HepG2 (cell line): ENCODE data around the gene PAK1IP1. TPM values are rescaled to one million over a fixed set of nuclear protein-coding genes. Genes with fewer than 3 reads are reported as not detected.
"Not testable (repeated sequence)": the region's sequence is repeated elsewhere in the genome, so short reads cannot be mapped to it uniquely, and the experiment has no call there.

Source experiments
- ATAC-seq: fragments of 200-7000 bp; cut with Tn5 transposase; 3 replicates; pipeline ENCODE4 v1.9.1; 2020; ENCODE audit warnings: mild to moderate bottlenecking, moderate library complexity
- BruUV-seq: library from RNA; stranded (reverse); fragments of 400-500 nt; replicated peaks from 2 replicates; lab custom pipeline; 2021; lab: Mats Ljungman, UMichigan
- CTCF ChIA-PET: fragments of 300-600 bp; formaldehyde crosslinking; extraction: SDS; loops from one replicate; lab custom pipeline; 2021; ENCODE audit warnings: low total read pairs, inconsistent platforms, low intra/inter-chr PET ratio; lab: Yijun Ruan, JAX
- POLR2A ChIA-PET: fragments of 350-600 bp; sonication (Branson Sonifier 250); formaldehyde crosslinking; loops from one replicate; lab custom pipeline; 2020; ENCODE audit warnings: antibody characterized with exemption, inconsistent platforms; lab: Yijun Ruan, JAX
- DNase-seq: peaks from one replicate; pipeline ENCODE4 v3.0.0-alpha.2; 2015; ENCODE audit warnings: low spot score
- FAIRE-seq: peaks from 3 replicates; lab custom pipeline; 2011; peaks lifted over from hg19 to GRCh38; lab: Jason Lieb, UNC
- H2AFZ ChIP-seq: one replicate; pipeline ENCODE4 v1.6.1; 2011; ENCODE audit warnings: low read length, inconsistent platforms
- H3K27ac ChIP-seq: fragments of 300-600 bp; 3 replicates; pipeline ENCODE4 v1.8.0; 2011; ENCODE audit warnings: mixed run types, mild to moderate bottlenecking, mixed read lengths, low read length, inconsistent platforms; ENCODE audit not compliant: insufficient read depth; ENCODE audit errors: extremely low read length
- H3K27me3 ChIP-seq, 2 experiments: fragments of 200-600 bp in 1 of 2; 2 replicates in 1 of 2; 3 replicates in 1 of 2; pipeline versions ENCODE4 v1.6.0 to v1.8.0; 2011; ENCODE audit warnings: low read length in 2 of 2, mild to moderate bottlenecking in 2 of 2, moderate library complexity in 2 of 2, inconsistent platforms in 1 of 2; ENCODE audit not compliant: insufficient read depth in 2 of 2, control insufficient read depth in 1 of 2
- H3K36me3 ChIP-seq, 2 experiments: fragments of 200-600 bp in 1 of 2; replicated peaks in 1 of 2; 2 replicates in 1 of 2; 3 replicates in 1 of 2; pipeline versions ENCODE4 v1.5.1 to v1.8.0; 2011; ENCODE audit warnings: low read length in 2 of 2, inconsistent platforms in 1 of 2; ENCODE audit not compliant: insufficient read depth in 2 of 2, control insufficient read depth in 1 of 2
- H3K4me1 ChIP-seq: 2 replicates; pipeline ENCODE4 v1.5.1; 2012; ENCODE audit warnings: low read length, inconsistent platforms; ENCODE audit not compliant: insufficient read depth
- H3K4me2 ChIP-seq: 2 replicates; pipeline ENCODE4 v1.6.0; 2011; ENCODE audit warnings: low read depth, low read length, inconsistent platforms
- H3K4me3 ChIP-seq, 3 experiments: fragments of 200-600 bp in 1 of 3; sonication (generic), shearing (Covaris generic) in 1 of 3; replicated peaks in 1 of 3; 2 replicates each; pipeline ENCODE4 v1.5.1; 2011 to 2016; ENCODE audit warnings: low read length in 3 of 3, inconsistent platforms in 2 of 3, low read depth in 2 of 3, mild to moderate bottlenecking in 2 of 3, control low read depth in 1 of 3, mixed read lengths in 1 of 3; ENCODE audit not compliant: insufficient read depth in 1 of 3
- H3K79me2 ChIP-seq: one replicate; pipeline ENCODE4 v1.6.1; 2011; ENCODE audit warnings: low read length, inconsistent platforms; ENCODE audit not compliant: insufficient read depth
- H3K9ac ChIP-seq: 2 replicates; pipeline ENCODE4 v1.6.0; 2011; ENCODE audit warnings: mild to moderate bottlenecking, low read depth, low read length, inconsistent platforms; ENCODE audit not compliant: insufficient read depth
- H3K9me3 ChIP-seq: 2 replicates; pipeline ENCODE4 v1.5.1; 2012; ENCODE audit warnings: mild to moderate bottlenecking, low read length
- H4K20me1 ChIP-seq: 2 replicates; pipeline ENCODE4 v1.6.0; 2011; ENCODE audit warnings: inconsistent platforms, mild to moderate bottlenecking, low read length, moderate library complexity; ENCODE audit not compliant: insufficient read depth
- CEBPB ChIP-seq: IDR thresholded peaks from 2 replicates; pipeline ENCODE4 v1.6.1; 2011; ENCODE audit warnings: low read depth, low read length, improper control_type of control experiment, borderline replicate concordance
- CEBPG ChIP-seq: IDR thresholded peaks from 2 replicates; pipeline ENCODE4 v1.6.1; 2016
- GABPA ChIP-seq, 2 experiments: IDR thresholded peaks; 2 replicates each; pipeline ENCODE4 v1.6.1; 2011 to 2016; ENCODE audit warnings: low read depth in 2 of 2, low read length in 1 of 2, missing biosample characterization in 1 of 2, missing genetic modification characterization in 1 of 2
- MAFK ChIP-seq, 2 experiments: IDR thresholded peaks in 1 of 2; conservative IDR thresholded peaks in 1 of 2; 2 replicates each; pipeline ENCODE4 v1.6.1; 2011; ENCODE audit warnings: improper control_type of control experiment in 2 of 2, low read length in 2 of 2
- NFYB ChIP-seq: sonication (generic); formaldehyde crosslinking; IDR thresholded peaks from 2 replicates; pipeline ENCODE4 v1.4.0; 2020; ENCODE audit warnings: missing genetic modification reagents
- NFYC ChIP-seq: IDR thresholded peaks from 2 replicates; pipeline ENCODE4 v1.6.1; 2016; ENCODE audit warnings: missing genetic modification reagents, missing compliant biosample characterization
- POLR2A ChIP-seq, 2 experiments: IDR thresholded peaks; 2 replicates each; pipeline ENCODE4 v1.6.1; 2011; ENCODE audit warnings: low read depth in 2 of 2, low read length in 2 of 2, mild to moderate bottlenecking in 1 of 2, moderate library complexity in 1 of 2; ENCODE audit not compliant: insufficient read depth in 1 of 2
- UBTF ChIP-seq: sonication (generic); formaldehyde crosslinking; IDR thresholded peaks from 2 replicates; pipeline ENCODE4 v1.4.0; 2020; ENCODE audit warnings: mild to moderate bottlenecking, missing genetic modification reagents
- ZMYM4 ChIP-seq: sonication (generic); formaldehyde crosslinking; IDR thresholded peaks from 2 replicates; pipeline ENCODE4 v1.8.1; 2023; ENCODE audit warnings: mild to moderate bottlenecking, missing genetic modification reagents
- ZNF33A ChIP-seq: sonication (generic); formaldehyde crosslinking; IDR thresholded peaks from 2 replicates; pipeline ENCODE4 v1.5.1; 2020; ENCODE audit warnings: missing genetic modification reagents, mild to moderate bottlenecking, moderate library complexity, borderline replicate concordance
- WGBS: methylation state at CpG from one replicate; pipeline ENCODE4 v1.1.6; 2017; ENCODE audit warnings: low lambda C conversion rate; 5-methylcytosine and 5-hydroxymethylcytosine counted together
- in situ Hi-C: cut with HindIII; loops from 2 replicates; pipeline ENCODE4 v1.10.0; 2017; ENCODE audit warnings: low pct_unique_long_range_greater_than_20kb; ENCODE audit not compliant: extremely low pct_ligation_motif_present
- intact Hi-C: fragments of 100-400 bp; cut with micrococcal nuclease; formaldehyde crosslinking; loops from one replicate; pipeline ENCODE4 v1.10.0; 2022; ENCODE audit not compliant: unreplicated experiment
- polyA plus RNA-seq, 8 experiments: library from polyadenylated mRNA; depleted of rRNA in 3 of 8; stranded (reverse) in 7 of 8; unstranded in 1 of 8; fragments of >200 nt; fragmentation: Illumina TruSeq in 4 of 8; extraction: Trizol in 4 of 8; gene quantifications; 2 replicates each; pipeline versions ENCODE4 v1.2.1 to v1.2.3, GENCODE V29; 2011 to 2016; ENCODE audit warnings: low read depth in 4 of 8, missing spikeins in 1 of 8, mixed read lengths in 1 of 8; ENCODE audit not compliant: insufficient read depth in 1 of 8
- total RNA-seq, 5 experiments: library from RNA; depleted of rRNA; stranded (reverse); fragments of >200 nt; fragmentation: Illumina TruSeq; extraction: Trizol; gene quantifications; 2 replicates each; pipeline ENCODE4 v1.2.3, GENCODE V29; 2016; ENCODE audit warnings: low read depth in 1 of 5
- TF ChIP-seq, protein P1 (sequence below): sonication (generic); formaldehyde crosslinking; IDR thresholded peaks from 2 replicates; pipeline ENCODE4 v1.5.0; 2020; ENCODE audit warnings: mild to moderate bottlenecking, missing genetic modification reagents, moderate library complexity

Gene PAK1IP1
- total and polyA plus RNA-seq, 2 of the 13 experiments (the other 11 are each of a cell fraction or from before 2014, with no cell fraction given), result 23.4 to 66.2 TPM

GRCh38 chr6:10660431-10661191 lies 34.2 kb upstream of the PAK1IP1 start:
- BruUV-seq, H4K20me1 ChIP-seq, intact Hi-C loops, H3K27me3 ChIP-seq, H3K79me2 ChIP-seq, in situ Hi-C loops, H3K4me1 ChIP-seq, H3K9ac ChIP-seq, CTCF ChIA-PET, FAIRE-seq, H3K4me3 ChIP-seq, H3K9me3 ChIP-seq, H3K27ac ChIP-seq, H2AFZ ChIP-seq, H3K36me3 ChIP-seq: not testable (repeated sequence)
- TF ChIP-seq ZMYM4 (CRISPR knock-in tag) (peak; percentile 34; the same call in 1 of the 2 replicates), CEBPG (CRISPR knock-in tag) (0 out of 2 replicates have a peak, but pooled peaks have one; percentile 25), CEBPB (peak; percentile 53; the same call in 1 of the 2 replicates), NFYB (CRISPR knock-in tag) (peak; percentile 76), MAFK (conservative IDR thresholded peaks at IDR 0.05 in 1 of 2, IDR thresholded peaks at IDR 0.05 in 1 of 2; ENCODE audit: low read length in 2 of 2) (peak in 1 of 2 experiments; percentile 0; a peak in 1 of 4 replicates), NFYC (CRISPR knock-in tag) (peak; percentile 65), POLR2A (IDR thresholded peaks at IDR 0.05; ENCODE audit: insufficient read depth in 1 of 2, low read depth in 2 of 2, low read length in 2 of 2) (peak in 1 of 2 experiments; percentile 44; a peak in 1 of 4 replicates)
- POLR2A ChIA-PET, result interaction anchor here (1.0 to 1.5 kb wide), 4 partner anchors 34 to 182 kb away, joined by 3 to 5 read pairs (median 4); partner anchors contain the start of genes PAK1IP1 and TMEM14B
- H3K4me2 ChIP-seq, result peak overlapping the region; percentile 35; the same call in 1 of the 2 replicates
- DNase-seq (peak; percentile 6), ATAC-seq (peak; percentile 66)
- WGBS, result 40% methylated on average over 11 of the region's 11 CpGs

DNA sequence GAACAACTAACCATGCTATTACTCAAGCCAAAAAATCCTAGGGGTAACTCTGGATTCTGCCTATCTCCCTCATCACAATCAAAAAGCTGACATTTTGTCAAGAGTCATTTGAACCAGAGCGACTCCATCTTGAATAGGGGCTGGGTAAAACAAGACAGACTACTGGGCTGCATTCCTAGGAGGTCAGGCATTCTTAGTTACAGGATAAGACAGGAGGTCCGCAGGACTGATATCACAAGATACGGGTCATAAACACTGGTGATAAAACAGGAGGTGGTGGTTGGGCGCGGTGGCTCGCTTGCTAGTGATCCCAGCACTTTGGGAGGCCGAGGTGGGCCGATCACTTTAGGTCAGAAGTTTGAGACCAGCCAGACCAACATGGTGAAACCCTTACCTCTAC lies 32.6 kb upstream of the PAK1IP1 start:
- H3K4me2 ChIP-seq, result no peak overlapping the region
- POLR2A ChIA-PET, result no interaction called here
- intact Hi-C loops (no loop called here), in situ Hi-C loops (no loop called here)
- no peaks in the 10 kb centered on the region for H3K9me3 ChIP-seq
- no peak overlapping the region for H3K4me3 ChIP-seq
- H3K27ac ChIP-seq, result no peak overlapping the region
- no peak overlapping the region for H3K9ac ChIP-seq
- CTCF ChIA-PET, result no interaction called here
- peaks cover 0 to 6% of the 10 kb centered on the region in 2 experiments; a peak in 3 of 5 replicates for H3K27me3 ChIP-seq
- BruUV-seq, result no TSS peak
- H2AFZ ChIP-seq, result no peak overlapping the region
- no peaks in the 10 kb centered on the region for H4K20me1 ChIP-seq
- DNase-seq (no peak), FAIRE-seq (no peak), ATAC-seq (no peak)
- H3K4me1 ChIP-seq, result 0 out of 2 replicates have a peak, but pooled peaks cover 6% of the 10 kb centered on the region
- no peaks in the 10 kb centered on the region for H3K79me2 ChIP-seq
- H3K36me3 ChIP-seq, result no peaks in the 10 kb centered on the region
- 50% methylated on average over 8 of the region's 8 CpGs for WGBS
- TF ChIP-seq ZNF33A (no peak), GABPA (IDR thresholded peaks at IDR 0.05; ENCODE audit: low read depth, low read length) (no peak), GABPA (CRISPR knock-in tag; IDR thresholded peaks at IDR 0.05; ENCODE audit: low read depth) (no peak), UBTF (CRISPR knock-in tag) (no peak)
- TF ChIP-seq, protein P1, sequence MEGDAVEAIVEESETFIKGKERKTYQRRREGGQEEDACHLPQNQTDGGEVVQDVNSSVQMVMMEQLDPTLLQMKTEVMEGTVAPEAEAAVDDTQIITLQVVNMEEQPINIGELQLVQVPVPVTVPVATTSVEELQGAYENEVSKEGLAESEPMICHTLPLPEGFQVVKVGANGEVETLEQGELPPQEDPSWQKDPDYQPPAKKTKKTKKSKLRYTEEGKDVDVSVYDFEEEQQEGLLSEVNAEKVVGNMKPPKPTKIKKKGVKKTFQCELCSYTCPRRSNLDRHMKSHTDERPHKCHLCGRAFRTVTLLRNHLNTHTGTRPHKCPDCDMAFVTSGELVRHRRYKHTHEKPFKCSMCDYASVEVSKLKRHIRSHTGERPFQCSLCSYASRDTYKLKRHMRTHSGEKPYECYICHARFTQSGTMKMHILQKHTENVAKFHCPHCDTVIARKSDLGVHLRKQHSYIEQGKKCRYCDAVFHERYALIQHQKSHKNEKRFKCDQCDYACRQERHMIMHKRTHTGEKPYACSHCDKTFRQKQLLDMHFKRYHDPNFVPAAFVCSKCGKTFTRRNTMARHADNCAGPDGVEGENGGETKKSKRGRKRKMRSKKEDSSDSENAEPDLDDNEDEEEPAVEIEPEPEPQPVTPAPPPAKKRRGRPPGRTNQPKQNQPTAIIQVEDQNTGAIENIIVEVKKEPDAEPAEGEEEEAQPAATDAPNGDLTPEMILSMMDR (CRISPR knock-in tag), result no peak
